Measurements from ENCODE around the gene CFAP68. TPM values are rescaled to one million over a fixed set of nuclear protein-coding genes. Genes with fewer than 3 reads are reported as not detected.

The CFAP68 gene
- total and polyA plus RNA-seq, 9 of the 15 experiments (the other 6 are each of a cell fraction or from before 2014, with no cell fraction given) = 22.8 to 72.3 (median 52.5) TPM

GRCh38 chr11:111926505-111927391 is 47.4 kb downstream of the CFAP68 start (continued):
- no peak for TF ChIP-seq YBX1 (IDR thresholded peaks at IDR 0.05)
- peak; percentile 71 for TF ChIP-seq CXXC5 (CRISPR knock-in tag; IDR thresholded peaks at IDR 0.05)
- no peak; a peak in 1 of 4 replicates for TF ChIP-seq SRF (CRISPR knock-in tag; IDR thresholded peaks at IDR 0.05)
- no peak for TF ChIP-seq SRSF9 (IDR thresholded peaks at IDR 0.05; ENCODE audit: borderline replicate concordance, low read depth, low read length)
- TF ChIP-seq EGR1 (conservative IDR thresholded peaks at IDR 0.05) = peak; percentile 84
- no peak for TF ChIP-seq CREBBP (IDR thresholded peaks at IDR 0.05; ENCODE audit: low read depth, low read length)
- no peak for TF ChIP-seq CLOCK (CRISPR knock-in tag; IDR thresholded peaks at IDR 0.05; ENCODE audit: borderline replicate concordance)
- no peak for TF ChIP-seq PHB (CRISPR knock-in tag; IDR thresholded peaks at IDR 0.05)
- no peak for TF ChIP-seq PCBP2 (IDR thresholded peaks at IDR 0.05; ENCODE audit: low read depth, low read length, poor library complexity, severe bottlenecking)
- TF ChIP-seq TAL1 (IDR thresholded peaks at IDR 0.05) = no peak
- peak; percentile 65 to 75 for TF ChIP-seq E2F6 (IDR thresholded peaks at IDR 0.05; ENCODE audit: borderline replicate concordance in 1 of 2, extremely low read depth in 1 of 2, insufficient read depth in 1 of 2, insufficient read length in 1 of 2, low read depth in 1 of 2, low read length in 1 of 2, poor library complexity in 1 of 2, severe bottlenecking in 1 of 2)
- TF ChIP-seq ZNF143 (CRISPR knock-in tag; IDR thresholded peaks at IDR 0.05) = peak; percentile 26
- no peak for TF ChIP-seq HDAC3 (IDR thresholded peaks at IDR 0.05; ENCODE audit: borderline replicate concordance, partially characterized antibody)
- TF ChIP-seq IRF9 (tag; IDR thresholded peaks at IDR 0.05) = no peak
- TF ChIP-seq ZNF277 (CRISPR knock-in tag; IDR thresholded peaks at IDR 0.05; ENCODE audit: borderline replicate concordance) = no peak
- peak; percentile 38; the same call in 1 of the 2 replicates for TF ChIP-seq RNF2 (IDR thresholded peaks at IDR 0.05)
- no peak for TF ChIP-seq GTF3C2 (IDR thresholded peaks at IDR 0.05; ENCODE audit: borderline replicate concordance, extremely low read depth, insufficient read length)
